Gastroesophageal sphincter (tissue), 4 donors: ENCODE measurements around the gene TMPRSS3. TPM values are rescaled to one million over a fixed set of nuclear protein-coding genes. Genes with fewer than 3 reads are reported as not detected.

ENCODE experiments used
- ATAC-seq: fragments of 150-250 bp; one replicate; pipeline ENCODE4 v1.9.1; 2016; ENCODE audit warnings: mild to moderate bottlenecking, moderate library complexity
- H3K27ac ChIP-seq, 4 donors: fragments of 200-600 bp; sonication (generic) in 3 of 4; 1 replicate in 3 of 4; 2 replicates in 1 of 4; pipeline ENCODE4 v1.5.1; 2016 to 2019
- H3K27me3 ChIP-seq: fragments of 200-600 bp; sonication (generic); one replicate; pipeline ENCODE4 v1.5.1; 2019
- H3K36me3 ChIP-seq, 2 donors: fragments of 200-600 bp; sonication (generic); one replicate each; pipeline ENCODE4 v1.5.1; 2019; ENCODE audit warnings: control low read depth in 1 of 2
- H3K4me1 ChIP-seq, 3 donors: fragments of 200-600 bp; sonication (generic); 1 replicate in 2 of 3; 2 replicates in 1 of 3; pipeline ENCODE4 v1.5.1; 2016 to 2019; ENCODE audit warnings: control low read depth in 2 of 3
- H3K4me3 ChIP-seq, 2 donors: fragments of 200-600 bp; sonication (generic); one replicate each; pipeline ENCODE4 v1.5.1; 2019; ENCODE audit warnings: mild to moderate bottlenecking in 1 of 2, moderate library complexity in 1 of 2
- H3K9me3 ChIP-seq, 3 donors: fragments of 200-600 bp; sonication (generic); one replicate each; pipeline ENCODE4 v1.5.1; 2017 to 2019; ENCODE audit warnings: control low read depth in 2 of 3
- CTCF ChIP-seq, 4 experiments: fragments of 200-600 bp in 2 of 4; fragments of 450-650 bp in 2 of 4; sonication (generic) in 1 of 4; IDR thresholded peaks; one replicate each; pipeline ENCODE4 v1.5.1; 2017 to 2019; ENCODE audit warnings: antibody characterized with exemption in 4 of 4, mild to moderate bottlenecking in 2 of 4, moderate library complexity in 2 of 4
- EP300 ChIP-seq: sonication (generic); formaldehyde crosslinking; IDR thresholded peaks from one replicate; pipeline ENCODE4 v1.6.1; 2017; ENCODE audit warnings: antibody characterized with exemption, mild to moderate bottlenecking
- POLR2A ChIP-seq, 2 donors: fragments of 450-650 bp; IDR thresholded peaks; one replicate each; pipeline ENCODE4 v1.6.1; 2017; ENCODE audit warnings: antibody characterized with exemption in 2 of 2, mild to moderate bottlenecking in 2 of 2, moderate library complexity in 1 of 2
- POLR2AphosphoS5 ChIP-seq: sonication (generic); formaldehyde crosslinking; IDR thresholded peaks from one replicate; pipeline ENCODE4 v1.6.1; 2017; ENCODE audit warnings: antibody characterized with exemption
- WGBS, 2 donors: methylation state at CpG; one replicate each; pipeline ENCODE4 v1.1.5; 2018; ENCODE audit warnings: low coverage in 1 of 2; 5-methylcytosine and 5-hydroxymethylcytosine counted together
- total RNA-seq, 4 donors: library from RNA; depleted of rRNA; stranded (reverse); fragments of >200 nt; gene quantifications; one replicate each; pipeline ENCODE4 v1.1.0, GENCODE V29; 2016

The TMPRSS3 gene
- total RNA-seq, 4 donors from 2014 or later: 0.52 TPM; not detected in 3

GRCh38 chr21:42384156-42384945, 11.5 kb downstream of the TMPRSS3 start:
- Histone ChIP-seq H3K4me3 (no peak overlapping the region), H3K4me1 (no peaks in the 10 kb centered on the region), H3K27me3 (peaks cover 61% of the 10 kb centered on the region), H3K9me3 (peaks cover 0 to 21% (median 0%) of the 10 kb centered on the region in 3 donors), H3K27ac (no peak overlapping the region), H3K36me3 (no peaks in the 10 kb centered on the region)
- no peak for TF ChIP-seq EP300
- TF ChIP-seq POLR2A (IDR thresholded peaks at IDR 0.05): no peak
- no peak for TF ChIP-seq CTCF (IDR thresholded peaks at IDR 0.05)
- no peak for TF ChIP-seq POLR2AphosphoS5
- ATAC-seq: no peak
- 24 to 56% methylated on average over 4 to 7 of the region's 8 CpGs for WGBS, 2 donors

GRCh38 chr21:42383331-42383730, 12.5 kb downstream of the TMPRSS3 start:
- peak; percentile 36 for ATAC-seq
- H3K27me3 ChIP-seq: peaks cover 51% of the 10 kb centered on the region

GRCh38 chr21:42382915-42383314, 12.9 kb downstream of the TMPRSS3 start:
- no peak for ATAC-seq
- no peaks in the 10 kb centered on the region for H3K4me1 ChIP-seq
- H3K4me3 ChIP-seq: no peak overlapping the region
- peaks cover 47% of the 10 kb centered on the region for H3K27me3 ChIP-seq
- WGBS, 2 donors: no CpG with 5 or more reads among the region's 6 CpGs
- no peaks in the 10 kb centered on the region for H3K36me3 ChIP-seq
- no peak overlapping the region for H3K27ac ChIP-seq
- TF ChIP-seq POLR2A (IDR thresholded peaks at IDR 0.05) (no peak), CTCF (IDR thresholded peaks at IDR 0.05) (no peak), EP300 (no peak), POLR2AphosphoS5 (no peak)
- H3K9me3 ChIP-seq: peaks cover 0 to 21% (median 0%) of the 10 kb centered on the region in 3 donors

More at GRCh38 chr21:42383331-42383730, 12.5 kb downstream of the TMPRSS3 start:
- Histone ChIP-seq H3K4me1 (no peaks in the 10 kb centered on the region), H3K27ac (no peak overlapping the region), H3K9me3 (peaks cover 0 to 21% (median 0%) of the 10 kb centered on the region in 3 donors), H3K36me3 (no peaks in the 10 kb centered on the region), H3K4me3 (no peak overlapping the region)
- TF ChIP-seq CTCF (IDR thresholded peaks at IDR 0.05) (no peak), POLR2A (IDR thresholded peaks at IDR 0.05) (no peak), POLR2AphosphoS5 (no peak), EP300 (no peak)
- WGBS, 2 donors: no CpG with 5 or more reads among the region's 6 CpGs

GRCh38 chr21:42381347-42381984, 14.4 kb downstream of the TMPRSS3 start:
- peaks cover 0 to 21% (median 0%) of the 10 kb centered on the region in 3 donors for H3K9me3 ChIP-seq
- no peak overlapping the region for H3K27ac ChIP-seq
- peaks cover 43% of the 10 kb centered on the region for H3K27me3 ChIP-seq
- ATAC-seq: no peak
- WGBS, 2 donors: no CpG with 5 or more reads among the region's 1 CpG
- TF ChIP-seq CTCF (IDR thresholded peaks at IDR 0.05): peak in 3 of 4 experiments; percentile 13 to 30 (median 27)
- TF ChIP-seq POLR2AphosphoS5: no peak
- TF ChIP-seq EP300: no peak
- H3K4me3 ChIP-seq: no peak overlapping the region
- H3K36me3 ChIP-seq: no peaks in the 10 kb centered on the region
- H3K4me1 ChIP-seq: no peaks in the 10 kb centered on the region
